ENCODE measurements around the gene VPS13C. TPM values are rescaled to one million over a fixed set of nuclear protein-coding genes. Genes with fewer than 3 reads are reported as not detected.
A peak's percentile ranks its signal among the peaks of the same experiment; 100 is the strongest.
"Not testable (repeated sequence)": the region's sequence is repeated elsewhere in the genome, so short reads cannot be mapped to it uniquely, and the experiment has no call there.

Gene VPS13C
- total RNA-seq, 1 donor from 2014 or later = 103 TPM

DNA sequence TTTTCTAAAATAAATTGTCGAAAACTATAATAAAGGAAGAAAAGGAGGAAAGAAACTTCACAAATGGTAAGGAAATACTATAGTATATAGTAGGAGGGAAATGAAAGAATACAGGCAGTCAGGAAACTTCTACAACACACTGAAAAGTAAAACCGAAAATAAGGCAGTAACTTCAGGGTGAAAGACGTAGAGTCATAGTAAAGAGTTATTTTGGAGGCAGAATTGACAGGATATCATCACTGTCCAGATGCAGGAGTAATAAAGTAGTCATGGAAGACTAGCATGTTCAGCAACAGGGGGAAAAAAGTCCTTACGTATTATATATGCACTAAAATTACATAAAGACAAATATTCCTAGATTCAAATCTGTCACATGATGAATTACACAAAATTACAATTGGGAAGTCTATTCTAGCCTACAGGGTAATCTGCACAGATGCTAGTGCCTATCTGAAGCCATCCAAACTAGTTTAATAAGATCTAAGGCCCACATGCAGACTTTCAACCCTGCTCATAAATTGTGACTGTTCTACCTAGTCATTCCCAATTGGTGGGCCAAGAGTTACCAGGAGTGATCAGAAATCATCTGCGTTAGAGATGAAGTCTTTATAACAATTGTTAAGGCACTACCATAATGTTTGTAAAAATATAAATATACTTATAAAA is 14.0 kb downstream of the VPS13C start:
- DNase-seq (ENCODE audit: low read depth in 2 of 2) = no peak

DNA sequence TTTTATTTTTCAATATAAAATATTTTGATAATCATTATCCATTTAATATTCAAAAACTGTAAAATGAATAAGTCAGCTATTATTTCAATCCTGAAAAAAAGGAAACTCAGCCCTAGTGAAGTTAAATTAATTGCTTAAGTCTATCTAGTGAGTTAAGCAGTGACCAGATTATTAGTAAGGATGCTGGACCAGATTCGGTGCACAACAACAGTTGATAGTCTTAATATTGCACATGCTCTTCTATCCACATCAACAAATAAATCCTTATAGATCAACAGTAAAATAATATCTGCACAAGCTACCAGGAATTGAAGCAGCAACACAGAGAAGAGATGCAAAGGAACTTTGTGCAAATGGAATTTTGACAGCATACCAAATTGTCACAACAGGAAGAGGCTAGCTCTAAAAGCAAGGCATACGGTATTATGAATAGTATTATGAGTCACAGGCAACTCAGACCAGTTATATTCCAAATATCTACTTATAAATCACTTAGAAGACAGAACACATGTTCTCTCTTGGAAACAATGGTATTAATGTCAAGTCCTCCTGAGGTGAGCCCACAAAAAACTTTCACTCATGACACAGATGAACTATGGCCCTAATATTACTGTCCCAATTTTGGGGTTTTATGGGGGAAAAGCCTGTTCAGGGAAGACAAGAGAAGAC is 24.9 kb downstream of the VPS13C start:
- peak; percentile 71 to 81 for DNase-seq (ENCODE audit: low read depth in 2 of 2)

DNA sequence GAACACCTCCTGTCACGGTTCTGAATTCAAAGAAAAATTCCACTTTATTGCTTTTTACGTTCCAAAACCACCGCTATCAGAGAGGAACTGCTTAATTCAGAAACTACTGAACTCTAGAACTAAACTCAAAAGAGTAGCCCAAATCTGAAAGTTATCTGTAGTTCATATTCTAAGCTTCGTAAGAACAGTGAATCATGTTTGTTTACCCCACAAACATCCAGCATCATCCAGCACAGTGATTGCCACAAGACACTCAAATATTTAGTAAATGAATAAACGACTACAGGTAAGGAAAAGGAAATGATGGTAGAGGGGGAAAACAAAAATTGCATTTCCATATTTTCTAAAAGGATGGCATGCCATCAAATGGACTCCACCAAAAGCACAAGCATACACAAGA is 32.3 kb downstream of the VPS13C start:
- no peak for DNase-seq (ENCODE audit: low read depth in 2 of 2)

DNA sequence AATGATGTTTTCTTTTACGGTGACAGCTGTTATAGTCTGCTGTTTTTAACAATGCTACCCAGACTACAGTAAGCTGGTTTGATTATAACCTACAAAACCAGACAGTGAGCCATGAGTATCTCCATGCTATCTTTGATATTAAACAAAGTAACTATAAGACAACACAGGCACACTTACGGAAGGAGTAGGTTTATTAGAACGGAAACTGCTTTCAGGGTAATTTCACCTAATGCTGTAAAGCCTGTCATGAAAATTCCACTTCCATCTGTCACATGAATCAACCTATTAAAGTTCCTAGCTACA is 33.0 kb downstream of the VPS13C start:
- peak in 1 of 2 donors; percentile 11 for DNase-seq (ENCODE audit: low read depth in 2 of 2)

DNA sequence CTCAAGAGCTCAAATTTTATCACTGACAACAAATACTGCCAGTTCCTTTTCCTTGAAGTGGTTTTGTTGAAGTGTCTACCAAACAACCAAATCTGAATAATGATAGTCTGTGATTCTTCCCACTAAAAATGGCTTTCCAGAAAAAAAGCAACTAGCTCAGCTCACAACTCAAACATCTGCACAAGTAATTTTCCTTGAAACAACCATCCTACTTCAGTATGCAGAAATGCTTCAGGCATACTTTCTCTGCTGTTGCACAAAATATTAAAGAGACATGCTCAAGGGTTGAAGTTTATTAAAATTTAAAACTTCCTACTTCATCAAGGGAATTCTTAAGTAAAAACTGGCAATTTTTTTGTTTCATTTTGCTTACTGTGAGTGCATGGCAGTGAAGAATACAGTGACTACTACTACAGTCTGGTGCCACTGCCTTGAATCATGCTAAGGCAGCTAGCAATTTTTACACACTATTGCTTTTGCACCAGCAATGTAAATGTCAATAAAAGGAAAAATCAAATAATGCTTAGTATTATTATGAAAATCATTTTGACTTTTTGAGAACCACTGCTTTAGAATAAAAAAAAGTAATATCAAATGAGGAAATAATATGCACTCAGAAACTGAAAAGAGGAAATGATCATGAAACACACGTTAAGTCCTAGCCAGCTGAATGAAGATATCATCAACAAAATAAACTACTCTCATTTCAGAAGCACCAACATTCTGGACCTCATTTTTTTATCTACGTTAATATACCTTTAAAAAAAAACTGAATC is 33.6 kb downstream of the VPS13C start:
- DNase-seq (ENCODE audit: low read depth in 2 of 2) = no peak

DNA sequence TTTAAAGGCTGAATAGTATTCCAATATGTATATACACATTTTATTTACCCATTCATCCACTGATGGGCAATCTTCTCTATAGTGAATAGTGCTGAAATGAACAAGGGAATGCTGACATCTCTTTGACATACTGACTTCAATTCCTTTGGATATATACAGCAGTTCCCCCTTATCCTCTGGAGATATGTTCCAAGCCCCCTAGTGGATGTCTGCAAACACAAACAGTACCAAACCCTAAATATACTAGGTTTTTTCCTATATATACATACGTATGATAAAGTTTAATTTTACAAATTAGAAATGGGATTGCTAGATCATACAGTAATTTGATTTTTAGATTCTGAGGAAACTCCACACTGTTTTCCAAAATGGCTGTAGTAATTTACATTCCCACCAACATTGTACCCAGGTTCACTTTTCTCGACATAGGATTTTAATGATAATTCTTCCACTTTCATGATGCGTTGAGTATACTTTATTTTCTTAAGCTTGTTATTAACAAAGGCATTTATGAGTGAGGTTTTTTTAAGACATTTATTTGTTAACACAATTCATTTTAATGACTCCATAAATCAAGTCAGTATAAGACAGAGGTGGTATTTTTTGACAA is 38.2 kb downstream of the VPS13C start:
- peak in 1 of 2 donors; percentile 8 for DNase-seq (ENCODE audit: low read depth in 2 of 2)

DNA sequence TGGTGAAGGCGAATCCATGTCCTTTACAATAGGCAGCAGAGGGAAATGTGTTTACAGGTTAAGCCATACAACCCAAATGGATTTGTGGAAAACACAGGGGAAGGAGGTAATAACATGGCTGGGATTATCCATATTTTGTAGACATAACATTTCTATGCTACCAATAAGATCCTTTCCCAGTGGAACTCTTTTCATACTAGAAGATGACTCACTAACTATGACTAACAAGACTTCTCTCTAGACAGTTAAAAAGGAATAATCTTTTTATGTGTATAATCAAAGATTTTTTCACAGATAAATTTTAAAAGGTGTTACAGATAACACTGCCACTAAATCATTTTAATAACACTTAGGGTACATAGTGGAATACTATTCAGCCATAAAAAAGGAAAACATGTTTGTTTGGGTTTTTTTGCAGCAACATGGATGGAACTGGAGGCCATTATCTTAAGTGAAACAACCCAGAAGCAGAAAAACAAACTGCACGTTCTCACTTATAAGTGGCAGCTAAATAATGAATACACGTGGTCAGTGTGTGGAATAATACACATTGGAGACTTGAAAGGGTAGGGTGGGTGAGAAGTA is 39.6 kb downstream of the VPS13C start:
- peak in 1 of 2 donors; percentile 8 for DNase-seq (ENCODE audit: low read depth in 2 of 2)

DNA sequence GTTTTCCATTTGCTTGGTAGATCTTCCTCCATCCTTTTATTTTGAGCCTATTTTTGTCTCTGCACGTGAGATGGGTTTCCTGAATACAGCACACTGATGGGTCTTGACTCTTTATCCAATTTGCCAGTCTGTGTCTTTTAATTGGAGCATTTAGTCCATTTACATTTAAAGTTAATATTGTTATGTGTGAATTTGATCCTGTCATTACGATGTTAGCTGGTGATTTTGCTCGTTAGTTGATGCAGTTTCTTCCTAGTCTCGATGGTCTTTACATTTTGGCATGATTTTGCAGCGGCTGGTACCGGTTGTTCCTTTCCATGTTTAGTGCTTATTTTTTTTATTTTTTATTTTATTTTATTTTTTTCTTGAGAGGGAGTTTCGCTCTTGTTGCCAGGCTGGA is 54.9 kb downstream of the VPS13C start:
- not testable (repeated sequence) for DNase-seq (ENCODE audit: low read depth in 2 of 2)

DNA sequence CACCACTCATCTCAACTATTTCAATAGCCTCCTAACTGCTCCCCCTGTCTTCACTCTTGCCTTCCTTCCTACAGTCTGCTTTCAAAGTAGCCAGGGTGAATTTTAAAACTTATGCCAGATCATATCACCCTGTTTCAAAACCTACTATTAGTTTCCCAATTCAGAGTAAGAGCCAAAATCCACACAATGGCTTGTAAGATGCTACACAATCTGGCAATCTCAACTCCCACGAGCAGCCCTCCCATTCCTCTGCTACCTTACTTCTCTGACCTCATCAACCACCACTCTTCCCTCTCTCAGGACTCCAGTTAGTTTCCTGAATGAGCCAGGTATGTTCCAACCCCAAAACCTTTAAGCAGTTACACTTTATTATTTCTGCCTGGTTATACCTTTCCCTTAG is 62.5 kb downstream of the VPS13C start:
- DNase-seq (ENCODE audit: low read depth in 2 of 2) = no peak

DNA sequence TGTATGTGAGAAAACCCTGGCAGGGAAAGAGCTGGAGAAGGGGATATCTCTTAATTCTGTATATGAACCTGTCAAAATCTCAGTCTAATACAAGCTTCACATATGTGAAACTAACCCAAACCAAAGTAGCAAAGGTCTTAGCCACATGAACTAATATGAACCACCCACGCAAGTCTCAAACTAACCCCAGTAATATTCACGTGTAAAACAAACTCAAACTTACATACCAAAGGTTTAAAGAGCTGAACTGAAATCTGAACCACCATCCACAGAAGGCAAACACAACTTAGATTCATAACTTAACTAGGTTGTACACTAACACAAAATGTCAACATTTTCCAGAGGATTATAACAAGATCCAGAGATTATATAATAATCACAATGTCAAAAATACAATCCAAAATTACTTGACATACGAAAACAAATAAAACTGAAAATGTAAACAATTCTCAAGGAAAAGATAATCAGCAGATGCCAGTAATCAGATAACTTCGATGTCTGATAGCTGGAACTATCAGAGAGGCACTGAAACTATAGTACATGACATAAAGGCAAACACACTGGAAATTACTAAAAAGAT is 64.1 kb downstream of the VPS13C start:
- DNase-seq (ENCODE audit: low read depth in 2 of 2) = no peak

DNA sequence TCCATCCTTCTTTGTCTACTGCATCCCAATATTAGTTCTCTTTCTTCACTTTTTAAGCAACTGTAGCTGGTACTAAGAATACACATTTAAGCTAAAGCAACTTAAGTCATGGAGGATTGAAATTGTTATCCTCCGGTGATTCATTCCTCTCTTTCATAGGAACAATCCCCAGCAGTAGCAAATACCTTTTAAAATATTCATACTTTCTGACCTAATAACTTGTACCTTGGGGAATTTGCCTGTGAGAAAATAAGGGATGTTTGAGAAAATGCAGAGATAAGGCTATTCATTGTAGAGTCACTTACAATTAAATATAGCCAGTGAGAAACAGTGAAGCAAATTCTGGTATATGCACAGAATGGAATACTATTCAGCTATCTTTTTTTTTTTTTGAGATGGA is 66.0 kb downstream of the VPS13C start:
- no peak for DNase-seq (ENCODE audit: low read depth in 2 of 2)

DNA sequence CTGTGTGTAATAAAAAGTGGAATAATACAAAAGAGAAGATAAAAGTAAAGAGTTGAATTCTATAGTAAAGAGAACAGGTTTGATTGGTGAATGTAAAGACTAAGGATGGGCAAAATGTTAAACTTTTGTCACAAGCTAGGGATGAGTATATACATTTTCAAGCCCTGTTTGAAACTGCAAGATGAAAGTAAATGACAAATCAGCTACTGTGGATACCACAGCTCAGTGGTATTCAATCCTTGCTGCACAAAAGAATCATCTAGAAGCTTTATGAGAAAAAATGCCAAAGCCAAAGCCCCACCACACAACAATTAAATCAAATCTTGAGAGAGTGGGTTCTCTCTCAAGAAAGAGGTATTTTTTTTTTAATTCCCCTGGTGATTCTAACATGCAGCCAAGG is 67.7 kb downstream of the VPS13C start:
- DNase-seq (ENCODE audit: low read depth in 2 of 2) = no peak

DNA sequence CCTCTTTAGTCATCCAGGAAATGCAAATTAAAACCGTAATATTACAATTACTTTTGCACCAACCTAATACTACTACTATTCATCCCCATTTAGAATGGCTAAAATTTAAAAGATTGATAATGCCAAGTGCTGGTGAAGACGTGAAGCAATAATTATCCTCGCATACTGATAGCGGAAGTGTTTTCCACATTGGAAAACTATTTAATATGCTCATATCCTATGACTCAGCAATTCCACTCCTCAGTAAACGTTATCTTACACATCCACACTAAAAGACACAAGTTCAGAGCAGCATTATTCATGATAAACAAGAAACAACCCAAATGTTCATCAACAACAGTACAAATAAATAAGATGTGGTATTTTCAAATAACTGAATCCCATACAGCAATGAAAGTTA is 70.6 kb downstream of the VPS13C start:
- peak; percentile 10 to 29 for DNase-seq (ENCODE audit: low read depth in 2 of 2)

DNA sequence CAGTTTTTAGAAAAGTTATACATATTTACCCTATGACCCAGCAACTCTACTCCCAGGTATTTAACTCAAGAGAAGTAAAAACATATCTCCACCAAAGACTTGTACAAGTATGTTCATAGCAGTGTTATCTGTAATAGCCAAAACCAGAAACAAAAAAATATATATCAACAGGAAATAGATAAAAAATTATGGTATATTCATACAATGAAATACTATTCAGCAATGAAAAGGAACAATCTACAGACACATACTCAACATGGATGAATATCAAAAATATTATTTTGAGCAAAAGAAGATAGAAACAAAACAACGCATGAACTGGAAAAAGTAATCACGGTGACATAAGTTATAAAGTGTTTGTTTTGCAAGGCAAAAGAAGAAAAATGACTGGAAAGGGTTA is 72.4 kb downstream of the VPS13C start:
- no peak for DNase-seq (ENCODE audit: low read depth in 2 of 2)

DNA sequence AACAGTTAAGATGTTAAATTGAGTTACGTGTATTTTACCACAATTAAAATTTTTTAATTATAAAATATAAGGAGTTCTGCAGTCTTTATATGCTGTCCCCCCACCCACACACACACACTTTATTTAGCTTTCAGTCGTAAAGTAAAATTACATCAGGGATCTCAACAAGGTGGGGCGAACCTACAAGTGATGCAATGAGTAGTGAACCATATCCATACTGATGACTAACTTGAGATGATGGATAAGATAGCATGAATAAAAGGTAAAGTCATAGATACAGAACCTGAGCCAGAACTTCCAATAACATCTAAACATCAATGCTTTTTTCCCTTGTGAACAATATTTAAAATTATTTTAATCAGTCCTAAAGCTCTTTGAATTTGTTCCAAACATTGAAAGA is 77.2 kb downstream of the VPS13C start:
- DNase-seq (ENCODE audit: low read depth in 2 of 2) = no peak

DNA sequence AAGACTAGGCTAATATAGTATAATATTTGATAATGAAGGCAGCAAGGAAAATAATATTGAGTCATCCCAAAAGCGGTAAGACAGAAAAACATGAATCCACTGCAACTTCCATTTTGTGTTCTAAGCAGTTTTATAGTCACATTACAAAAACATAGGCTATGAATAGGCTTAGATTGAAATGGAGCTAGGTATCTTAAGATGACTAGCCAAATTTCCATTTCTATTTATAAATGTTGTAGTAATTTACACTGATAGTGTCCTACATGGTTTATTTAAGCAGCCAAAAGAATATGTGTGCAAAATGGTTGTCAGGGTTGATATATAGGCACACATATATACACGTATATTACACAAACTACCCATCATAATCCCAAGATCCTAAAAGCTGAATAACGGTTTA is 82.0 kb downstream of the VPS13C start:
- no peak for DNase-seq (ENCODE audit: low read depth in 2 of 2)

DNA sequence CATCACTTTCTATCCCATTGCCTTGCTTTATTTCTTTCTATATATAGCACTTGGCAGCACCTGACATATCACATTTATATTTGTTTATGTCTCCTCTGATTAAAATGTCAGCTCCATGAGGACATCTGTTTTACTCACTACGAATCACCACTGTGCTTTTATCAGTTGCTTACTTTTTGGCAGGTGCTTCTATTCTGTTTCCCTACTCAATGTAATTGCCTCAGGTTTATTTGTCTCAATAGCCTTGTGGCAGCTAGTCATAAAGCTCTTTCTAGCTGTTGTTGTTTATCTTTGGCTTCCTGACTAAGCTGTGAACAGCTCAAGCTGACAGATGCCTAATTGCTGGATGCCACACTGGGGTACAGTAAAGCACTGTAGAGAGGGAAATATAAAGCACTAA is 85.5 kb downstream of the VPS13C start:
- peak in 1 of 2 donors; percentile 7 for DNase-seq (ENCODE audit: low read depth in 2 of 2)

DNA sequence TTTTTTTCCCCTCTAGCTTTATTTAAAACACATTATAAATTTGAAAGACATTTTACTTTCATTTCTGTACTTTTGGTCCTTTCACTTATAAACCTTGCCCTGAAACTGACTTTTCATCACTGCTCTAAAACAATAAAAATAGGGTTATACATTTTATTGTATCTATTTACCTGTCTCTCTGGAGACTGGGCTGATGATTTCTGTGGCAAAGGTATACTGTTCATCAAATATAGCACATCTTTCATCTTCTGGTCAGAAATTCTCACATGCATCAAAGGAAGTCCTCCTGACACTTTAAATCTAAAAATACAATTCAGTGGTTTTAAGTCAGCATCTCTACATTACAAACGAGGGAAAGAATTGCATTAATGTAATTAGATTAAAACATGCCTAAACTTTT is 86.1 kb downstream of the VPS13C start:
- DNase-seq (ENCODE audit: low read depth in 2 of 2) = no peak

DNA sequence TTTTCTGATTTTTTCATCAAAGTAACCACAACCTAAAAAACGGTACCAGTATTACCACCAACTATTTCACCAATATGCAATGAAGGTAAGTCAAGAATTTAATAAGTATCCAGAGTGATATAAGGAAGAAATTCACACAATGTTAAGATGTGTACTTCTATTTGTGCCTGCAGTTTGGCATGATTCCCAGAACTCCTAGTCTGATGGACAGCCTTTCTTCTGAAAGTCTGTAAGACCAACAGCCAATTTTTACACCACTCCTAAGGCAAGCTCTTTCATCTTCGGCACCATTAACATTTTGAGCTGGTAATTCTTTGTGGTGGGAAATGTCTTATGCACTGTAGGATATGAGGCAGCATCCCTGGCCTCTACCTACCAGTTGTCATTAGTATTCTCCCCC is 108.3 kb downstream of the VPS13C start:
- peak in 1 of 2 donors; percentile 60 for DNase-seq (ENCODE audit: low read depth in 2 of 2)

DNA sequence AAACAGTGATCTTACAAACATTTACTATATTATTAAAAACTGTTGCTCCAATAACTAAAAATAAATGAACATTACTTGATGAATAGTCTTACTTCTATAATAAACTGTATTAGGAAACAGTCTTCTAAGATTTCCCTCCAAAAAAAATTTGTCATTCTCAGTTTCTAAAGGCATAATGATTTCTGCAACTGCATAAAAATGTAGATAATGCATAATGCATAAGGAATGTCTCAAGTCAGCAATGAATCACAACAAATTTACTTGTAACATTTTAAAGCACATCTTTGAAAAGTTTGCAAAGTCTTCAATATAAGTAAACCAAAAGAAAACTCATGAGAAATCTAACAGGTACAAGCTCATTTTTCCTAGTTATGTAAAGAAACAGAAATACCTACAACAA is 113.5 kb downstream of the VPS13C start:
- no peak for DNase-seq (ENCODE audit: low read depth in 2 of 2)

DNA sequence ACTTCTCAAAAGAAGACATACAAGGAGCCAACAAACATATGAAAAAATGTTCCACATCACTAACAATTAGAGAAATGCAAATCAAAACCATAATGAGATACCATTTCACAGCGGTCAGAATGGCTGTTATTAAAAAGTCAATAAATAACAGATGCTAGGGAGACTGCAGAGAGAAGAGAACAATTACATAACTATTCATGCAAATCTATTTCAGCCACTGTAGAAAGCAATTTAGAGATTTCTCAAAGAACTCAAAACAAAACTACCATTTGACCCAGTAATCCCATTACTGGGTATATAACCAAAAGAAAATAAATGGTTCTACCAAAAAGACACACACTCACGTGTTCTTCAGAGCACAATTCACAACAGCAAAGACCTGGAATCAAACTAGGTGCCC is 116.3 kb downstream of the VPS13C start:
- no peak for DNase-seq (ENCODE audit: low read depth in 2 of 2)

DNA sequence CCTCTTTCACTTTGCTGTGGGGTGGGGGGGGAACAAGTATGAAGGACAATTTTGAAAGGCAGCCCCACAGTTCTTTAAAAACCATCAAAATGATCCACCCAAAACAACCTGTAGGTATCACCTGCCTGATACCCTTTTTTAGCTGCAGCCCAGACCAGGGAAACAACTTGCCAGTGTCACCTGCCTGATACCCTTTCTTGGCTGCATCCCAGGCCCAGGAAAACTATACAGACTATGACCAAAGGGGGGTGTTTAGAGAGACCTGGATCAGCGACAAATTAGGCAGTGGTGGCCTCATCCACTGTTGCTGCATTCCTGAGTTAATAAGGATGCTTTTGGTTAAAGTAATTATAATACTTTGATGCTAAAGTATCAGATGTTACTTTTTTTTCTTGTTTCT is 122.0 kb downstream of the VPS13C start:
- DNase-seq (ENCODE audit: low read depth in 2 of 2) = no peak

Data from lung microvascular endothelial cell (primary cell).